Small intestine (tissue), 7 donors: ENCODE data around the gene MPRIP. TPM values are rescaled to one million over a fixed set of nuclear protein-coding genes. Genes with fewer than 3 reads are reported as not detected.
"Not testable (repeated sequence)": the region's sequence is repeated elsewhere in the genome, so short reads cannot be mapped to it uniquely, and the experiment has no call there.

Experiments
- DNase-seq, 2 donors: peaks; one replicate each; pipeline versions ENCODE4 v3.0.0 to v3.0.0-alpha.2; 2013
- FAIRE-seq: peaks from 2 replicates; lab custom pipeline; 2012; peaks lifted over from hg19 to GRCh38; lab: Jason Lieb, UNC
- H3K27ac ChIP-seq, 3 donors: one replicate each; pipeline ENCODE4 v1.5.1; 2013; ENCODE audit warnings: low read length in 2 of 3, mild to moderate bottlenecking in 2 of 3, control low read depth in 1 of 3, inconsistent platforms in 1 of 3, low read depth in 1 of 3, moderate library complexity in 1 of 3
- H3K27me3 ChIP-seq, 3 donors: one replicate each; pipeline ENCODE4 v1.6.1; 2013; ENCODE audit warnings: low read length in 3 of 3, inconsistent platforms in 1 of 3; ENCODE audit not compliant: control insufficient read depth in 3 of 3, insufficient read depth in 3 of 3
- H3K36me3 ChIP-seq, 3 donors: one replicate each; pipeline ENCODE4 v1.6.1; 2013; ENCODE audit warnings: low read length in 3 of 3, inconsistent platforms in 1 of 3, low read depth in 1 of 3, mild to moderate bottlenecking in 1 of 3, moderate library complexity in 1 of 3; ENCODE audit not compliant: control insufficient read depth in 3 of 3, insufficient read depth in 2 of 3
- H3K4me1 ChIP-seq, 3 donors: one replicate each; pipeline ENCODE4 v1.6.1; 2013; ENCODE audit warnings: low read length in 2 of 3, inconsistent platforms in 1 of 3, low read depth in 1 of 3, mild to moderate bottlenecking in 1 of 3, moderate library complexity in 1 of 3; ENCODE audit not compliant: control insufficient read depth in 3 of 3, insufficient read depth in 2 of 3
- H3K4me3 ChIP-seq, 3 donors: one replicate each; pipeline ENCODE4 v1.5.1; 2013; ENCODE audit warnings: low read length in 3 of 3, control low read depth in 1 of 3, inconsistent platforms in 1 of 3, low read depth in 1 of 3, mild to moderate bottlenecking in 1 of 3, moderate library complexity in 1 of 3
- H3K9me3 ChIP-seq, 2 donors: one replicate each; pipeline ENCODE4 v1.6.1; 2013; ENCODE audit warnings: low read depth in 1 of 2, low read length in 1 of 2; ENCODE audit not compliant: control insufficient read depth in 2 of 2, insufficient read depth in 1 of 2
- WGBS, 3 donors: extraction: QIAGEN DNeasy Blood & Tissue Kit; methylation state at CpG; one replicate each; pipeline ENCODE4 v1.1.7; 2013; 5-methylcytosine and 5-hydroxymethylcytosine counted together
- polyA plus RNA-seq, 4 donors: library from polyadenylated mRNA; stranded (reverse) in 3 of 4; unstranded in 1 of 4; fragments of 200-250 nt in 3 of 4; fragments of 120-200 nt in 1 of 4; gene quantifications; one replicate each; pipeline versions ENCODE4 v1.2.1 to v1.2.3, GENCODE V29; 2013
- donor health status: healthy with polysubstance abuse.
- donor health status: control.
- donor health status: control.
- donor health status: Bipolar disorder and iron deficiency.
- donor health status: healthy.

Gene MPRIP
- polyA plus RNA-seq, 4 donors = 98.9 to 233 (median 190) TPM

GRCh38 chr17:17180741-17181525, 138.7 kb downstream of the MPRIP start:
- Histone ChIP-seq H3K27me3 (no peaks in the 10 kb centered on the region), H3K36me3 (peaks cover 19 to 89% (median 33%) of the 10 kb centered on the region in 3 donors), H3K27ac (no peak overlapping the region), H3K4me1 (peaks cover 0 to 2% (median 2%) of the 10 kb centered on the region in 3 donors), H3K4me3 (no peak overlapping the region), H3K9me3 (no peaks in the 10 kb centered on the region)
- DNase-seq = no peak
- no peak for FAIRE-seq
- WGBS, 3 donors = 84 to 87% (median 86%) methylated on average over 13 of the region's 13 CpGs

- FAIRE-seq (no peak), DNase-seq (no peak)
- H3K27ac ChIP-seq = peak overlapping the region in 1 of 3 donors; percentile 58
- H3K4me3 ChIP-seq = no peak overlapping the region
- H3K4me1 ChIP-seq = peaks cover 0 to 8% (median 7%) of the 10 kb centered on the region in 3 donors
- no peaks in the 10 kb centered on the region for H3K9me3 ChIP-seq
- no peaks in the 10 kb centered on the region for H3K27me3 ChIP-seq
- peaks cover 14 to 88% (median 24%) of the 10 kb centered on the region in 3 donors for H3K36me3 ChIP-seq
- WGBS, 3 donors = 72 to 88% (median 78%) methylated on average over 15 of the region's 15 CpGs
Observed at GRCh38 chr17:17181666-17182597, 139.7 kb downstream of the MPRIP start.

- WGBS, 3 donors = 89 to 96% (median 96%) methylated on average over 6 of the region's 6 CpGs
- FAIRE-seq (no peak), DNase-seq (no peak)
- Histone ChIP-seq H3K4me1 (peaks cover 0 to 8% (median 7%) of the 10 kb centered on the region in 3 donors), H3K27ac (peak overlapping the region in 1 of 3 donors; percentile 58), H3K4me3 (no peak overlapping the region), H3K36me3 (peaks cover 7 to 88% (median 21%) of the 10 kb centered on the region in 3 donors), H3K9me3 (no peaks in the 10 kb centered on the region), H3K27me3 (no peaks in the 10 kb centered on the region)
Observed at GRCh38 chr17:17182598-17183136, 140.4 kb downstream of the MPRIP start.

GRCh38 chr17:17183744-17184143, 141.5 kb downstream of the MPRIP start:
- no peak for FAIRE-seq
- WGBS, 3 donors = 82 to 97% (median 96%) methylated on average over 4 of the region's 4 CpGs

GRCh38 chr17:17184985-17185757, 142.9 kb downstream of the MPRIP start:
- not testable (repeated sequence) for H3K9me3 ChIP-seq, H3K4me3 ChIP-seq, DNase-seq, FAIRE-seq, H3K27me3 ChIP-seq, H3K4me1 ChIP-seq
- H3K27ac ChIP-seq = peak overlapping the region in 1 of 3 donors; percentile 55
- 69 to 79% (median 76%) methylated on average over 13 of the region's 13 CpGs for WGBS, 3 donors
- H3K36me3 ChIP-seq = peaks cover 10 to 86% (median 12%) of the 10 kb centered on the region in 3 donors

More at GRCh38 chr17:17183744-17184143, 141.5 kb downstream of the MPRIP start:
- H3K4me3 ChIP-seq = no peak overlapping the region
- no peak for DNase-seq
- H3K36me3 ChIP-seq = peaks cover 11 to 90% (median 18%) of the 10 kb centered on the region in 3 donors
- H3K27ac ChIP-seq = peak overlapping the region in 1 of 3 donors; percentile 3
- H3K4me1 ChIP-seq = peaks cover 0 to 8% (median 7%) of the 10 kb centered on the region in 3 donors
- H3K27me3 ChIP-seq = no peaks in the 10 kb centered on the region
- no peaks in the 10 kb centered on the region for H3K9me3 ChIP-seq

GRCh38 chr17:17186051-17186450, 143.8 kb downstream of the MPRIP start:
- Histone ChIP-seq H3K4me3 (no peak overlapping the region), H3K36me3 (peaks cover 7 to 78% (median 8%) of the 10 kb centered on the region in 3 donors), H3K9me3 (no peaks in the 10 kb centered on the region), H3K4me1 (peaks cover 0 to 11% (median 8%) of the 10 kb centered on the region in 3 donors), H3K27me3 (no peaks in the 10 kb centered on the region), H3K27ac (peak overlapping the region in 1 of 3 donors; percentile 21)
- 19 to 30% (median 27%) methylated on average over 3 of the region's 3 CpGs for WGBS, 3 donors
- peak; percentile 21 to 53 for DNase-seq
- FAIRE-seq = no peak

- FAIRE-seq = no peak
- 69 to 73% (median 72%) methylated on average over 14 of the region's 14 CpGs for WGBS, 3 donors
Observed at GRCh38 chr17:17186551-17187505, 144.6 kb downstream of the MPRIP start.

More at GRCh38 chr17:17186551-17187505, 144.6 kb downstream of the MPRIP start:
- DNase-seq = no peak
- Histone ChIP-seq H3K4me1 (peaks cover 0 to 11% (median 8%) of the 10 kb centered on the region in 3 donors), H3K4me3 (no peak overlapping the region), H3K27me3 (no peaks in the 10 kb centered on the region), H3K36me3 (peaks cover 5 to 72% (median 7%) of the 10 kb centered on the region in 3 donors), H3K27ac (no peak overlapping the region), H3K9me3 (no peaks in the 10 kb centered on the region)
